22Rv1 (cell line): ENCODE data around the gene DCST2.

ENCODE experiments used
- H3K27ac ChIP-seq: fragments of 450-650 bp; 2 replicates; pipeline ENCODE4 v1.5.1; 2017
- CTCF ChIP-seq: fragments of 450-650 bp; IDR thresholded peaks from 2 replicates; pipeline ENCODE4 v1.5.1; 2017; ENCODE audit warnings: mild to moderate bottlenecking
- ZFX ChIP-seq: fragments of 450-650 bp; IDR thresholded peaks from 2 replicates; pipeline ENCODE4 v1.6.1; 2017; ENCODE audit warnings: antibody characterized with exemption, borderline replicate concordance

Gene DCST2

DNA sequence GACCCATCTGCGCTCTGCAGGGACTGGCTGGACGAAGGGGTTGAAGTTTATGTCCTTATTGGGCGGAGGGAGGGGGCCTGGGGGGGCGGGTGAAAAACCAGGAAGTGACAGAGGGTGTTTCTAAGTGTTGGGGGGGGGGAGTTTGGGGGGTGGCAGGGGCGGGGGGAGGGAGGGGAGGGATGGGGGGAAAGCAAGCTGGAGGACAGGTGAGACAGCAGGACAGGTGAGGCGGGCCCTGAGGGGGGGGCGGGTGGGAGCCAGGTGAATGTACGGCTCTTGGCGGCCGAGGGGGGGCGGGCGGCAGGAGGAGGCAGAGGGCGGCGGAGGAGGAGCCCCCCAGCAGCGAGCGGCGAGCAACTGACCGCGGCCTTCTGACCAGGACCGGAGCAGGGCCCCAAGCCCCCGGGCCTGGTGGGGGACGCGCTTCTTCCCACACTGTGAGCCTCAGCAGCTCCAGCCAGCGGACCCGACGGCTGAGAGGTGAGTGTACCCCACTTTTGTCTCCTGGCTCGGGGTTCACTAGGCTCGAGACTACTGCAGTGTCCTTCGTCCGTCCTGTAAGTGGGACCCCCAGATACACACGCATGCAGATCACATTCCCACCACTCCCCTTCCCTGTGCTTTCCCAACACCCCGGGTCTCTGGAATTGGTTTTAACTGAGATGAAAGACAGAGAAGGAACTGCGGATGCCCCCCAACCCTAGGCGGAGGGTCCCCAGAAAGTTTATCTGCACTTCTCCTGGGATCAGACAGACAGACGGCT is 30.9 kb downstream of the DCST2 start, which contains the start of gene ZBTB7B:
TSS of gene ZBTB7B (plus strand) at position 339 of the 763 bp plus-strand sequence. CDS start 11,859 bp downstream, outside the sequence.
- TF ChIP-seq ZFX: no peak
- H3K27ac ChIP-seq: peak within 1 kb of the TSS; percentile 98

GRCh38 chr1:155001675-155002463 is 31.7 kb downstream of the DCST2 start:
- H3K27ac ChIP-seq: peak overlapping the region; percentile 98

DNA sequence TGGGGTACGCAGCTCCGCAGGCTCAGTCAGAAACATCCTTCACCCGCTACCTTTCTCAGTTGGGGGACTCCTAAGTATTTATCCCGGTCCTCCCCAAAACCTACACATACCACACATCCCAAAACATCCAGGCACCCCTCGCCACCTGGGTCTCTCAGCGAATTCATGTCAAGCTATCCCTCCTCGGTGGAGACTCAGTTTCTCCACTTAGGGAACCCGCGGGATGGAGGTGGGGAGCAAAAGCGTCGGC is 32.2 kb downstream of the DCST2 start:
- H3K27ac ChIP-seq: peak overlapping the region; percentile 98

More at GRCh38 chr1:155001675-155002463, 31.7 kb downstream of the DCST2 start:
- TF ChIP-seq CTCF (peak; percentile 80), ZFX (no peak)

GRCh38 chr1:155000726-155001424 is 32.7 kb downstream of the DCST2 start:
- TF ChIP-seq CTCF (no peak), ZFX (no peak)
- H3K27ac ChIP-seq: peak overlapping the region; percentile 98

More for the DNA sequence above, 32.2 kb downstream of the DCST2 start:
- TF ChIP-seq CTCF (no peak), ZFX (no peak)

GRCh38 chr1:155000411-155000725 is 33.2 kb downstream of the DCST2 start:
- peak overlapping the region; percentile 98 for H3K27ac ChIP-seq
- TF ChIP-seq ZFX: no peak

DNA sequence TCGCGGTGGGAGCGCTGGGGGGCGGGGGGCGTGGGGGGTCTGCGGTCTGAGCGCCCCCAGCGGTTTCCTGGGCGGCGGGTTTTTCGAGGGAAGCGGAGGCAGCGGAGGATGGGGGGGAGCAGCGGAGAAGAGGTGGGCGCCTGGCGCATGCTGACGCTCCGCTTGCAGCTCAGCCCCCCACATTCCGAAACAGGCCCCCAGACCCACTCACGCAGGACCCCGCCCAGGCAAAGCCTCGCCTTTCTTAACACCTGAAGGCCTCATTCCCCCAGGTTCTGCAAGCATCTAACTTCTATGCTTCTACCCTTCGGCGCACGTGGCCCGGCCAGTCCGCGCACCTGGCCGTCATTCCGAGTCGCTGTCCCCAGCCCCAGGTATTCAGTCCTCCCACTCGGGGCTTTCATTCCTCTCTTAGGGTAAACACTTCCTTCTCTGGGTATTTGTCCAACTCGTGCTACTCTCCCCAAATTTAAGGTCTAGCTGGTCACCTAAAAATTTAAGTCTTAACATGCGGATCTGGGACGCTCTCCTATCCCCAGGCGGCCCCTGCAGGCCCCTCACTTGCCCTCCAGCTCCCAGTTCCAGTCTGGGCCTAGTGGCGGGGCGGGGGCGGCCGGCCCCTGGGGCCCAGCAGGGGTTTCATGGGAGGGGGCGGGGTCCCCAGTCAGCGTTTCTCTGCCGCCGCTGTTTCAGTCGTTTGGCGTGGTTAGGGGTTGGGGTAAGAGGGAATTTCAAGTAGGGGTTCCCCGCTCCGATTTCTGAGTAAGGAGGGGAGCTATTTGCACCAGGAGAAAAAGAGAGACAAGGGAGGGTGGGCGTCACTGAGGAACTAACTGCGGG is 33.8 kb downstream of the DCST2 start:
- TF ChIP-seq CTCF: no peak
- TF ChIP-seq ZFX: no peak
- peak overlapping the region; percentile 98 for H3K27ac ChIP-seq

DNA sequence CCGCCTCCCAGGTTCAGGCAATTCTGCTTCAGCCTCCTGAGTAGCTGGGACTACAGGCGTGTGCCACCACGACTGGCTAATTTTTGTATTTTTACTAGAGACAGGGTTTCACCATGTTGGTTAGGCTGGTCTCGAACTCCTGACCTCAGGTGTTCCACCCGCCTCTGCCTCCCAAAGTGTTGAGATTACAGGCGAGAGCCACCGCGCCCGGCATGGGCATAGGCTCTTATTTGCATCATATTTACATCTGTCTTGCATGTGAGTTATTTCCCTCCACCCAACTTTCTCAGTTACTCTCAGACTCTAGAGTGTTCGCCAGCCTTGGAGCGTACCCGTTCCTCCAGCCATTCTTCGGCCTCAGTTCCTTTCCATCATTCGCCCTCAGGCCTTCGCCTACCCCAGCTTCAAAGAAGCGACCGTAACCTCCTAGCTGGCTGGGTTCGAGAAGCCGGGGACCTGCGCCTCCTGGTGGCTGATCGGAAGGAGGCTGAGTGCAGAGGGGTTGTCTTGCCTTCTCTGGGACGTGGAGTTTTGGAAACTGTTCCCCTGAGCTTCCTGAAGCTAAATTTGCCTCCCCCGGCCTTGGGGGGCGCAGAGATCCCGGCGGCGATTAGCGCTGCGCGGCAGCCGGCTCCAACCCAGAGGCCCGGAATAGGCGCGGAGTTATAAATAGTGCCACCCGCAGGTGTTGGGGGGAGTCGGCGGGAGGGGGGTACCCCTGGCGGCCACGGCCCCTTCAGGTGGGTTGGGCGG is 34.6 kb downstream of the DCST2 start:
- peak overlapping the region; percentile 98 for H3K27ac ChIP-seq

More for the DNA sequence above, 34.6 kb downstream of the DCST2 start:
- TF ChIP-seq CTCF (peak; percentile 98), ZFX (no peak)
